HG03196 (cell line): Measurements from ENCODE around the gene MACF1.
"Not testable (repeated sequence)": the region's sequence is repeated elsewhere in the genome, so short reads cannot be mapped to it uniquely, and the experiment has no call there.

Experiments
- ATAC-seq: cut with Tn5 transposase; IDR thresholded peaks from one replicate; pipeline ENCODE4 v1.9.1; 2021; ENCODE audit not compliant: unreplicated experiment

The MACF1 gene

DNA sequence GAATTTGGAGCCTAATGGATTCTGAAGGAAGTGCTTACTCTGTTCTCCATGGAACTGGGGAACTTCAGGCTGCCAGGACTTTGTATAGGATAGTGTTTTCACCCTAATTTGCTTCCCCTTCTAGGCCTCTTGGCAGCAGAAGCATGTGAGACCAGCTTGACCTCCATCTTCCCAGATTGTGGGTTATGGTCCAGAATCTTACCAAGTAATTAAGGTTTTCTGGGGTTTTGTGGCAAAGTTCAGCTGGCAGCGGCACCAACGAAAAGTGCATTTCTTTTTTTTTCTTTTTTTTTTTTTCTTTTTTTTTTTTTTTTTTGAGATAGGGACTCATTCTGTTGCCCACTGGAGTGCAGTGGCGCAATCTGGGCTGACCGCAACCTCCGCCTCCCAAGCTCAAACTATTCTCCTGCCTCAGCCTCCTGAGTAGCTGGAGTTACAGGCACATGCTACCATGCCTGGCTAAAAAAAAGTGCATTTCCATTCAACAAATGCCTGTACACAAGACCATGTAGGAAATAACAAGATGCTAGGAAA is 283.6 kb downstream of the MACF1 start:
- ATAC-seq, result no peak

DNA sequence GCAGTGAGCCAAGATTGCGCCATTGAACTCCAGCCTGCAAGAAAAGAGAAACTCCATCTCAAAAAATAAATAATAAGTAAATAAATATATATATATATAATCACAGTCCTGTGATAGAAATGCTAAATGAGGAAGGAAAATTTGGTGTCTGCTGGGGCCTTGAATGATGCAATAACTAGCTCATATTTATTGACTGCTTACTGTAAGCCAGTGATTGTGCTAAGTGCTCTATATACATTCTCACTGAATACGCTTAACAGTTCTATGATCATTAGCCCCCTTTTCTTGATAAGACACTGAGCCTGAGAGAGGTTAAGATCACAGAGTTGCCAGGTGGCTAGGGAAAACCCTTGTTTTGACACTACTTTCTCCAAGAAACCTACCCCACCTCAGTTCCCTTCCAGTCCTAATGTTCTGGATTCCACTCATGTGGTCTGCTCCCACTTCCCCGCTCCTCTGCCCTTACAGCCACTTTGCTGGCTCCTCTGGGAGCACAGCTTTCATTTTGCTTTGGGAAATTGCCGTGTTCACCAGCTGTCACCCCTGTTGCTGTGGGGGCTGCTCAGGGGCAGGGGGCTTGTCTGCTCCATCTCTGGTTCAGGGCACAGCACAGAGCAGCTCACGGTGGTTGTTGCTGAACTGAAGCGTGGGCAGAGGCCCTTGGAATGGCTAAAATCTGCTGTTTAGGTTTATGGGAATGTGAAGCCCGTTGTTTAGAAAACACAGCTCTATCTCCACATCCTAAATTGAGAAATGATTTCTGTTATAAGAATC is 284.5 kb downstream of the MACF1 start:
- no peak for ATAC-seq

DNA sequence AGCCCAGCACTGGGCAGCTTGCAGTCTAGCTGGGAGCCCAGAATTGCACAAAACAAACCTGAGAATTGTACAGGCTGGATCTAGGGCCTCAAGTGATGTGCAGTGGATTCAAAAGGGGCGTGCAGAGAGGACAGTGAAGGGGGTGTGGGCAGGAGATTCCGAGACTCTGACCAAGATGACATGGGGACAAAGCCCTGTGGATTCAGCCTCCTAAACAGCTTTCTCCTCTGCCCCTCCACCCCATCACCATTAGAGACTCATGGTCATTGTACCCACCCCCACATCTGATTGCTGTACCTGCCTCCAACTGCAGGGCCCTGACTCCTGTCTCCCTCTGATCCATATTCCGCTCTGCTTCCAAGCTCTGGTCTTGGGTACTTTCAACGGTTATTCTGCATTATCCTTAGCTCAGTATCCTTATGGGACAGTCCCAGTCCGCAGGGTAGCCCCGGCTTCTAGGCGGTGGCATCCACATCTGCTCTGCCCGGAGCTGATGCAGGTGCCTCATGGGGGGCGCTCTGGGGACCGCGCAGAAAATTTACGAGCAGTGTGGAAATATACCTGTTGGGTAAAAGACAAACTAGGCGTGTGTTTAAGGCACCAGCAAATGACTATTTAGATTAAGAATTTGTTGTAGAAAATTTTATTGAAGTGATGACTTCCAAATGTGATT is 285.2 kb downstream of the MACF1 start:
- no peak for ATAC-seq

DNA sequence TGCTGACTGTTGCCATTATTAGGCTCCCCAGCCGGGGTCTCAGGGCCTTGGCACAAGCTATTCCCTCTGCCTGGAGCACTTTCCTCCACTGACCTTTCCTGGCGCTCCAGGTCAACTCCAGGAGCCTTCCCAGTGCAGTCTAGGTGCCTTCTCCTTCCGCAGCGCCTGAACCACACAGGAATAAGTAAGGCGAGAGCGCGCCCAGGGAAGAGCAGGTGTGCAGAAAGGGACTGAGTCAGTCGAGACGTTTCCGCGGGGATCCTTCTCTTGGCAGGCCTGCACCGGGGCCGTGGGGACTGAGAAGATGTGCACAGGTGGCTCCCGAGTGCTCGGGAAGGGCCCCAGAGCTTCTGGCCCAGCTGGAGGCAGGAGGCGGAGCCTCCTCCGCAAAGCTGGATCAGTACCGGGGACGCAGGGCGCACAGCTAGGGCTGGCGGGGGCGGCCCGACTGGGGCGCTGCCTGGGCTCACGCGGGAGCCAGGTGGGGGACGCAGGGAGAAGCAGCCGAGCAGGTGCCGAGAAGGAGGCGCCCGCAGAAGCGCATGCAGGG is 286.2 kb downstream of the MACF1 start:
- peak; percentile 12 for ATAC-seq

DNA sequence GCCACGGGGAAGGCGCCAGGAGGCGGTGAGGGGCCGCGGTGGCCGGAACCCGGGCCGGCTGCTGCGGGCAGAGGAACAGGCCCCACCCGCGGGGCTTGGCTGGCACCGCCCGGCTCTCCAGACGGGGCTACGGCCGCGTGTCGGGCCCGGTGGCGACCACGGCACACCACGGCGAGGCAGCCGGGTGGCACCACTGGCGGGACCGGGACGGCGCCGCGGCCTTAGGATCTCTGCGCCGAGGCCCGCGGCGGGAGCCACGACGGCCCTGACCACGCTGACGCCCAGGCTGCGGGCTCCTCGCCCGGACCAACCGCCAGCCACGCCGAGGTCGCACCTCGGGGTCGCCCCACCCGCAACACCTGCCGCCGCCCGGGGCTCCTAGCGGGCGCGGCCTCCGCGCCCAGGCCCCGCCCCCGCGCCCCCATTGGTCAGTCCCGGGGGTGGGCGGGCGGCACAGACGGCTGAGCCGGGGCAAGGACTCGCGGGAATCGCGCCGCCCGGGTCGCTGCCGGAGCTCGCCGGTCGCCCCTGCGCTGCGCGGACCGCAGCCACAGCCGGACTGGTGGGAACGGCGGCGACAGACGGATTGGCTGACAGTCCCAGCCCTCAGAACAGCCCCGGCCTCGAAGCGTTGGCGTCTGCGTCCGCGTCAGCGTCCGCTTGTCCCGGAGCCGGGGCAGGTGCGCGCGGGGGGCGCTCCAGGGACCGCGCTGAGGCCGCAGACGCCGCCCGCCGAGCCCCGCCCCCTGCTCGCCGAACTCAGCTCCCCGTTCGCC is 286.8 kb downstream of the MACF1 start, which contains the start of gene BMP8A:
Gene BMP8A, plus strand, starts transcription at position 491 of the 776 bp plus-strand sequence. CDS start 356 bp downstream, outside the sequence.
- peak; percentile 65 for ATAC-seq

DNA sequence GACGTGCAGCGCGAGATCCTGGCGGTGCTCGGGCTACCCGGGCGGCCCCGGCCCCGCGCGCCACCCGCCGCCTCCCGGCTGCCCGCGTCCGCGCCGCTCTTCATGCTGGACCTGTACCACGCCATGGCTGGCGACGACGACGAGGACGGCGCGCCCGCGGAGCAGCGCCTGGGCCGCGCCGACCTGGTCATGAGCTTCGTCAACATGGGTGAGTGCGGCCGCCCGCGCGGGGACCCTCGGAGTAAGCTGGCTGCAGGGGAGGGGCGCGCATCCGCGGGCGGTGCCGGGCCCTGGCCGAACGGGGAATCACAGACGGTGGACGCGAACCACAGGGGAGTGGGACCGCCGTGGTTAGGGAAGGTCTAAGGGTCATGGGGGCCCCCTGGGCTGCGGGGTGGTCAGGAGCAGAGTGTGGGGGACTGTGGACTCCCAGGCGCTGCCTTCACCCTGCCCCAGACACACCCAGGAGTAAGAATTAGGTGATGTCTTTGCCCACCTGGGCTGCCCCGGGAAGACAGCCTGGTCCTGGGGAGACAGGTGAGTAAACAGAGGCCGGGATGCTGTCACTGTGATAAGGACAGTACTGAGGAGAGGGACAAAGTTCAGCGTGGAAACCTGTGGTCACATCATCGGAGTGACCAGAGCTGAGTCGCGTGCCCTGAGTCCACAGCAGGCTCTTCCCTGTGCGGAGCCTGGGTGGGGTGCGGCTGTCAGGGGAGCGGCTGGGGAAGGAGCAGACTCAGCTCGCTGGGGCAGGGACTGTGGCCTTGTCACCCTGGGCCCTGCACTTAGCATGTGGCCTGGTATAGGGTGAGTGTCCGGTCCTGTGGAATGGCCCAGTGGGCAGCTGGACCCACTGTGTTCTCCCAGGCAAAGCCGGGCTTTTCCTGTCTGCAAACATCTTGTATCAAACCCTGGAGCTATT is 287.9 kb downstream of the MACF1 start:
- not testable (repeated sequence) for ATAC-seq

DNA sequence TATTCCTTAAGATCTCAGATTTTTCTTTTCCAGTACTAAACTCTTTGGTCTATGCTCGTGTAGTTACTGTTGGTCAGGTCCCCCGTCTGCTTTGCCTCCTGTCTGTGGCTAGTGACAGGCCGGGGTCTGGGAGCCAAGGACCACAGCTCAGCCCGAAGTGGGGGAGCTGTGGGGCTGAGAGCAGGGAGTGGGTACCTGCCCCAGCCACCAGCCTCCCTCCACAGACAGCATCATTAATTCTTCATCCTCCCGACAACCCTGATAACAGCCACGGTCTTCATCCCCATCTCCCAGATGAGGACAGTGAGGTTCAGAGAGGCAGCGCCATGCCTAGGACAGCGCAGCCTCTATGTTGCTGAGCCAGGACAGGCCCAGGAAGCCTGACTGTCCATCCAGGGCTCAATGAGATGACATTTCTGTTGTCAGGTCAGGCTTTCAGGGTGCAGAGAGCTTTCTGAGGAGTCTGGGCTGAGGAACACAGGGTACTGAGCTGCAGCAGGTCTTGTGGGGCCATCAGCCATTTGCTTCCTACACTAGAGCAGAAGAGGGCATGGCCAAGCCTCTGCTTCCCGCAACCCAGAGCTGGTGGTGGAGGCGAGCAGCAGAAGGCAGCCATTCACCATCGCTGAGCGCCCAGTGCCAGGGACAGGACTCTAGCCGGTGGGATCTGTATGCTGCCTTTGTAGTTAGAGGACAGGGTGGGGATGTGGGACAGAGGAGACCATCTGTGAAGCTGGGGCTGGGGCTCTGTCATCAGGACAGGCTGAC is 288.7 kb downstream of the MACF1 start:
- ATAC-seq, result not testable (repeated sequence)

DNA sequence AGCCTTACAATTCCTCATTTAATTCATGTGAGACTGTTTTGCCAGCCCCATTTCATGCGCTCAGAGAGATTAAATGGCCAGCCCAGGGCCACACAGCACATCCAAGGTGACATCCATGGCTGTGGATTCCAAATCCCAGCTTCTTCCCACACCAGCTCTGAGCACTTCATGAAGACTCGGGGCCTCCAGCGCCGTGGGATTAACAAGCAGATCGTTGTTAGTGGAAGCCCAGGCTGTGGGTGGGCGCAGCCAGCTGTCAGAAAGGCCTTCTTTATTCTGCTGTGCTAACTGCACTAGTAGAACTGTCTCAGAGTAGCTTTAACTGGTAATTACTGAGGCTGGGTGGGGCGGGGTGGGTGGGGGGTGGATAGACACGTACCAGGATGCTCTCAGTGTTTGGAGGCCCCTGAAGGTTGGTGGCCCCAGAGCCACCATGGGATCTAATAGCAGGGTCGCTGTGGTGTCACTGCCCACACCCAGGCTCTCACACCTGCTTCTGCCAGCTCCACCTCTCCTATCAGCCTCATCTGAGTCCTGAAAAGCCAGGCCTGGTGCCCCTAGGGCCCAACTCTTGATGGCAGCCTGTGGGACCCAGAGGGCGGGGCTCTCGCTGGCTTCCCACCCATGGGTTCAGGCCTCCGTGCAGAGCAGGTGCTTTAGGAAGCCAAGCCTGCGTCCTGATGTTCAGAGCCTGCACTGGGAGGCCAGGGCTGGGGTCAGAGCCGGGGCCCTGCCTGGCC is 290.3 kb downstream of the MACF1 start:
- no peak for ATAC-seq

DNA sequence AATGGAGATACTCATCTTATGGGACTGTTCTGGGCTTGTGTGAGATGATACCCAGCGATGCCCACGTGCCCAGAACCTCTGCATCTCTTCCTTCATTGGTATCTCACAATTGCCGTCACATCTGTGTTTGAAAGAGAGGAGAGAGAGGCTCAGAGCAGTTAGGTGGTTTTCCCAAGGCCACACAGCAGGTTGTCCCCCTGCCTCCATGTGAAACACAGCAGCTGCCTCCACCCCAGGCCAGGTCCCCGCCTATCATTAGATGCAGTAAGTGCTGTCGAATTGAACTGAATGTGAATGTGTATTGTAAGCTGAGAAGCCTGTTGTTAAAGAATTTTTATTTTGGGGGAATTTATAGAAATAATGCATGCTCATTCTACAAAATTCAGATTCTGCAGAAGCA is 292.0 kb downstream of the MACF1 start:
- not testable (repeated sequence) for ATAC-seq

DNA sequence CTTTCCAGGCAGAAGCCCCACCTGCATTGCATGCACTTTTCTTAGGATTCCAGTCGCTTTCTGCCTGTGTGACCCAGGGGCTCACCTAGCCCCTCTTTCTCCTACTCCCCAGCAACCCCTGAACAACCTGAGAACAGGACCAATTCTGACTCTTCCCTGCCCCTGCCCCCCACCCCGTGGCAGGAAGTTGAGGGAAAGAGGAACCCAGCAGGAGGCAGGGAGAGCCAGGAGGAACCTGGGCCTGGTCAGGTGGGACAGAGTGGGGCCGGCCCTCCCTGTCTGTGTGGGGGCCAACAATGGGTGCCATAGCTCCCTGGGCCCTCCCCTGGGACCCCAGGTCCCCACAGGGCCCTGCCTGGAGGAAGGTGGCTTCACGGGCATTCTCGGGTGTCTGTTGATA is 293.1 kb downstream of the MACF1 start:
- no peak for ATAC-seq

DNA sequence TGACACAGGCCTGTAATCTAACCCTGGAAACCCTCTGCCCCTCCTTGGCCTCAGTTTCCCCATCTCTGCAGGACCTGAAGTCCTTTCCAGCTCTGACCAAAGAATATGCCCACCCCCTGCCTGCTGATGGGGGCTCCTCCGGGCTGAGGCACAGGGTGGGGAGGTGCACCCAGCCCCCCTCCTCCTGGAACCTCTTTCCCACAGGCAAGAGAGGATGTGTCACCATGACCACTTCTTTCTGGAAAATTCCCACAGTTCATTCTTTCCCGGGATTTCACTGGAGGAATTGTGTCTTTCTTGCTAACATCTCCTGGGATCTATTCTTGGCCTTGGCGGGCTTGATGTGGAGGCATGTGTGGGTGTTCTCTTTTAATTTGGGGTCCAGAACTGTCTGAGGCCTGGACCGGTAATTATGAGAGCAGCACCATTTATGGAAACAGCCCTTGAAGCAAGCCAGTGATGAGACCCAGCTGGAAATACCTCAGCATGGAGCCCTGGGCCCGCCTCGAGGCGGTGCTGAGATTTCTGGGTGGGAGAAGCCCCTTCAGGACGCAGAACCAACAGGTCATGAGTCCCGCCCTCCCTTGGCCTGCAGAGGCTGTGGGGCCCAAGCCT is 293.7 kb downstream of the MACF1 start:
- not testable (repeated sequence) for ATAC-seq

DNA sequence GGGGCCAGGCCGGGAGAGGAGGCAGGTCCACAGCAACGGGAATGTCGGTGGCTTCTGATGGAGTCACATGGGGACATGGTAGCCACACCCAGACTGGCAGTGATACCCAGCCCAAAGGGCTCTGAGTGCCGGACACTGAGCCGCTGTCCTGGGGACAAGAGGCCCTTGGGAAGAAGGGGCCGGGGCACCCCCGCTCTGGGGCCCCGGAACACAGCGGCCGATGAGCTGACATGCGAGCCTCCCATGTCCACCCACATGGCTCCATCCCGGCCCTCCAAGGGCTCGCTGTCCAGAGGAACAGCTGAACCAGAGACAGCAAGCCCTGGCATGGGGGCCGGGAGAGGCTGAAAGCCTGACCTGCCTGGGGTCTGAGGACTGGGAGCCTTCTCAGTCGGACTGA is 294.3 kb downstream of the MACF1 start:
- not testable (repeated sequence) for ATAC-seq

DNA sequence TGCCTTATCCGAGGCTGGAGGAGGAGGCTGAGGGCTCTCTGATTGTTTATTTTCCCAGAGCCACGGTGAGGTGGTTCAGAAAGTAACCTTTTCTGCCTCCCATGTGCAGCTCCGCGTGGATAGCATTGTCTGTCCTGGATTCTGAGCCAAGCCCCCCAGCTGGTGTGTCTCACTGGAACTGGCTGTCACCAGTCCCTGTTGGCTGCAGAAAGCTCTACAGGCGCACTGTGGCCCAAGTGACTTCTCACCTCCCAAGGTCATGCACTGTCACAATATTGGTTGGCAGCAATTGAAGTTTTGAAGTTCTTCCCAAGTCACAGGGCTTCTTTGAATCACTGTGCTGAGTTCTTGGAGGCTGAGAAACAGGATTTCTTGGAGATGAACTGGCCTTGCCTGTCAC is 295.2 kb downstream of the MACF1 start:
- ATAC-seq, result no peak

DNA sequence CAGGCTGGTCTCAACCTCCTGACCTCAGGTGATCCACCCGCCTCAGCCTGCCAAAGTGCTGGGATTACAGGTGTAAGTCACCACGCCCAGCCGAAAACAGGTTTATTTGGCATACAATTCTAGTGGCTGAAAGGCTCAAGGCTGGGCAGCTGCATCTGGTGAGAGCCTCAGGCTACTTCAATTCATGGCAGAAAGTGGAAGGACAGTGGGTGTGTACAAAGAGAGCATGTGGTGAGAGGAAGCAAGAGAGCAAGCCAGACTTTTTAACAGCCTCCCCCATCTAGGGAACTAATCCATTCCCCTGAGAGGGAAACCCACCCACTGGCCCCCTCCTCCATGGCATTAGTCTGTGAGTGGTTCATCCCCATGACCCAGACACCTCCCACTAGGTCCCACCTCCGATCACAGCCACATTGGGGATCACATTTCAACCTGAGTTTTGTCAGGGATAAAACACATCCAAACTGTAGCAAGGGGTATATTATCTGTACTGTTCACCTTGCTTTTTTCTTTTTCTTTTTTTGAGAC is 296.4 kb downstream of the MACF1 start:
- ATAC-seq, result no peak

DNA sequence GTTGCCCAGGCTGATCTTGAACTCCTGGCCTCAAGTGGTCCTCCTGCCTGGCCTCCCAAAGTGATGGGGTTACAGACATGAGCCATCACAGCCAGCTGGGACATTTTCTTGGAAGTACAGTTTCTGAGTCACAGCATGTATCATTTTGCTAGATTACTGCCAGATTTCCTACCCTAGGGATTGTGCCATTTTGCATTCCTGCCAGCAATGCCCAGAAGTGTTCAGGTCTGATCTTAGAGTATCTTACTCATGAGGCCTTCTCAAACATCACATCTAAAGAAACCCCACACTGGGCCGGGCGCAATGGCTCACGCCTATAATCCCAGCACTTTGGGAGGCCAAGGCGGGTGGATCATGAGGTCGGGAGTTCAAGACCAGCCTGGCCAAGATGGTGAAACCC is 297.2 kb downstream of the MACF1 start:
- ATAC-seq, result no peak

DNA sequence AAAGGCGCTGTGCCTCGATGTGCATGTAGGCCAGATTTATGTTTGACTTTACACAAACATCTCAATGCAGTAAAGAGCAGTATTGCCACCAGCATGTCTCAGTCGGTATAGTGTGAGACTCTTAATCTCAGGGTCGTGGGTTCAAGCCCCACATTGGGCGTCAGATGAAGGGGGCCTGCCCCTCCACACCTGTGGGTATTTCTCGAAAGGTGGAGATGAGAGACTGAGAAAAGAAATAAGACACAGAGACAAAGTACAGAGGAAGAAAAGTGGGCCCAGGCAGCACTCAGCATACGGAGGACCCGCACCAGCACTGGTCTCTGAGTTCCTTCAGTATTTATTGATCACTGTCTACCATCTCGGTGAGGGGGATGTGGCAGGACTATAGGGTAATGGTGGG is 299.9 kb downstream of the MACF1 start:
- ATAC-seq, result not testable (repeated sequence)

DNA sequence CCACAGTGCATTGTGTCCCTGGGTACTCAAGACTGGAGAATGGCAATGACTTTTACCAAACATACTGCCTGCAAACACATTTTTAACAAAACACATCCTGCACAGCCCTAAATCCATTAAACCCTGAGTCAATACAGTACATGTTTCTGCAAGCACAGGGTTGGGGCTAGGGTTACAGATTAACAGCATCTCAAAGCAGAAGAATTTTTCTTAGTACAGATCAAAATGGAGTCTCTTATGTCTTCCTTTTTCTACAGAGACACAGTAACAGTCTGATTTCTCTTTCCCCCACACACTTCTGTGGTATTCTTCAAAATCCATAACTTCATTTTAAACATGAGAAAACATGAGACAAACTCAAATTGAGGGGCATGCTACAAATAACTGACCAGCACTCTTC is 300.8 kb downstream of the MACF1 start:
- no peak for ATAC-seq
